Anterior cingulate cortex (tissue), 58 donors: ENCODE results near the gene SEC11A.
"Not testable (repeated sequence)": the region's sequence is repeated elsewhere in the genome, so short reads cannot be mapped to it uniquely, and the experiment has no call there.

Experiments used
- DNase-seq, 58 donors: peaks; one replicate each; lab custom pipeline; 2025; lab: John Stamatoyannopoulos, UW

The SEC11A gene

GRCh38 chr15:84716036-84716732, at the start of gene SEC11A:
Gene SEC11A, minus strand, starts transcription at chr15:84716139. Its CDS starts 64 bp downstream, at chr15:84716075.
- peak; percentile 78 to 100 (median 96) for DNase-seq

- no peak for DNase-seq
Observed at GRCh38 chr15:84765675-84766074, 49.7 kb upstream of the SEC11A start.

GRCh38 chr15:84764989-84765388, 49.0 kb upstream of the SEC11A start:
- no peak for DNase-seq

GRCh38 chr15:84764585-84764984, 48.6 kb upstream of the SEC11A start:
- no peak for DNase-seq

- DNase-seq = no peak
Observed at GRCh38 chr15:84762840-84763572, 47.1 kb upstream of the SEC11A start.

- no peak for DNase-seq
Observed at GRCh38 chr15:84761607-84762131, 45.7 kb upstream of the SEC11A start.

- no peak for DNase-seq
Observed at GRCh38 chr15:84760219-84760618, 44.3 kb upstream of the SEC11A start.

GRCh38 chr15:84759018-84759417, 43.1 kb upstream of the SEC11A start:
- no peak for DNase-seq

GRCh38 chr15:84755736-84756527, 40.0 kb upstream of the SEC11A start:
- no peak for DNase-seq

GRCh38 chr15:84754889-84755288, 39.0 kb upstream of the SEC11A start:
- DNase-seq = not testable (repeated sequence)

GRCh38 chr15:84752700-84753099, 36.8 kb upstream of the SEC11A start:
- no peak for DNase-seq

- no peak for DNase-seq
Observed at GRCh38 chr15:84752195-84752594, 36.3 kb upstream of the SEC11A start.

- DNase-seq = not testable (repeated sequence)
Observed at GRCh38 chr15:84751721-84752120, 35.8 kb upstream of the SEC11A start.

GRCh38 chr15:84750583-84751092, 34.7 kb upstream of the SEC11A start:
- DNase-seq = no peak

- peak in 12 of 58 donors; percentile 7 to 58 (median 28) for DNase-seq
Observed at GRCh38 chr15:84749111-84749991, 33.4 kb upstream of the SEC11A start.

GRCh38 chr15:84748274-84749110, 32.6 kb upstream of the SEC11A start, which contains the start of gene ZNF592:
Gene ZNF592, plus strand, starts transcription at chr15:84748592. Its CDS starts 34,084 bp downstream, at chr15:84782676.
- peak in 57 of 58 donors; percentile 7 to 92 (median 74) for DNase-seq

- DNase-seq = peak; percentile 10 to 92 (median 75)
Observed at GRCh38 chr15:84747416-84748273, 31.7 kb upstream of the SEC11A start.
